Central memory CD4-positive, alpha-beta T cell (primary cell): ENCODE measurements around the gene FGF1.

Experiments used
- DNase-seq: peaks from one replicate; pipeline ENCODE4 v3.0.0; 2022

The FGF1 gene

GRCh38 chr5:142572006-142572405 is 113.9 kb downstream of the FGF1 start:
- DNase-seq: no peak

- no peak for DNase-seq
Measured at GRCh38 chr5:142571371-142571770, 114.5 kb downstream of the FGF1 start.

GRCh38 chr5:142569905-142570304 is 116.0 kb downstream of the FGF1 start:
- DNase-seq: no peak

- DNase-seq: no peak
Measured at GRCh38 chr5:142568996-142569335, 116.9 kb downstream of the FGF1 start.

GRCh38 chr5:142568283-142568995 is 117.5 kb downstream of the FGF1 start:
- DNase-seq: no peak

- DNase-seq: no peak
Measured at GRCh38 chr5:142561486-142562097, 124.3 kb downstream of the FGF1 start.

GRCh38 chr5:142561029-142561428 is 124.9 kb downstream of the FGF1 start:
- no peak for DNase-seq

- DNase-seq: no peak
Measured at GRCh38 chr5:142552107-142552506, 133.8 kb downstream of the FGF1 start.

- no peak for DNase-seq
Measured at GRCh38 chr5:142551338-142552067, 134.4 kb downstream of the FGF1 start.

GRCh38 chr5:142550471-142550870 is 135.4 kb downstream of the FGF1 start:
- DNase-seq: no peak

GRCh38 chr5:142549834-142550233 is 136.1 kb downstream of the FGF1 start:
- DNase-seq: no peak

- peak; percentile 9 for DNase-seq
Measured at GRCh38 chr5:142548739-142549275, 137.1 kb downstream of the FGF1 start.

- no peak for DNase-seq
Measured at GRCh38 chr5:142547445-142548380, 138.2 kb downstream of the FGF1 start.

GRCh38 chr5:142545650-142546322 is 140.1 kb downstream of the FGF1 start:
- no peak for DNase-seq

GRCh38 chr5:142544946-142545649 is 140.8 kb downstream of the FGF1 start:
- DNase-seq: no peak

GRCh38 chr5:142544071-142544753 is 141.7 kb downstream of the FGF1 start:
- no peak for DNase-seq

GRCh38 chr5:142542906-142543305 is 143.0 kb downstream of the FGF1 start:
- DNase-seq: no peak
